NCI-H2107 treated with DMSO at 0.1 percent for 48 hours (cell line): Measurements from ENCODE around the gene PRR5.
A peak's percentile ranks its signal among the peaks of the same experiment; 100 is the strongest.
"Not testable (repeated sequence)": the region's sequence is repeated elsewhere in the genome, so short reads cannot be mapped to it uniquely, and the experiment has no call there.

Experiments used
- DNase-seq: peaks from one replicate; lab custom pipeline; 2025; ENCODE audit not compliant: unreplicated experiment; lab: John Stamatoyannopoulos, UW

PRR5 gene

GRCh38 chr22:44673406-44673805, 28.6 kb upstream of the PRR5 start:
- DNase-seq = no peak

DNA sequence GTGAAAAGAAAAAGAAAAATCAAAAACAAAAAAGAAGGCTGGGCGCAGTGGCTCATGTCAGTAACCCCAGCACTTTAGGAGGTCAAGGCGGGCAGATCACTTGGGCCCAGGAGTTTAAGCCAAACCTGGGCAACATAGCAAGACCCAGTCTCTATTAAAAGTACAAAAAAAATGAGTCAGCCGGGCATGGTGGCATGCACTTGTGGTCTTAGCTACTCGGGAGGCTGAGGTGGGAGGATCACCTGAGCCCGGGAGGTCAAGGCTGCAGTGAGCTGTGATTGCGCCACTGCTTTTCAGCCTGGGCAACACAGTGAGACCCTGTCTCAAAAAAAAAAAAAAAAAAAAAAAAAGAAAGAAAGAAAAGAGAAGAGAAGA, 26.0 kb upstream of the PRR5 start:
- not testable (repeated sequence) for DNase-seq

DNA sequence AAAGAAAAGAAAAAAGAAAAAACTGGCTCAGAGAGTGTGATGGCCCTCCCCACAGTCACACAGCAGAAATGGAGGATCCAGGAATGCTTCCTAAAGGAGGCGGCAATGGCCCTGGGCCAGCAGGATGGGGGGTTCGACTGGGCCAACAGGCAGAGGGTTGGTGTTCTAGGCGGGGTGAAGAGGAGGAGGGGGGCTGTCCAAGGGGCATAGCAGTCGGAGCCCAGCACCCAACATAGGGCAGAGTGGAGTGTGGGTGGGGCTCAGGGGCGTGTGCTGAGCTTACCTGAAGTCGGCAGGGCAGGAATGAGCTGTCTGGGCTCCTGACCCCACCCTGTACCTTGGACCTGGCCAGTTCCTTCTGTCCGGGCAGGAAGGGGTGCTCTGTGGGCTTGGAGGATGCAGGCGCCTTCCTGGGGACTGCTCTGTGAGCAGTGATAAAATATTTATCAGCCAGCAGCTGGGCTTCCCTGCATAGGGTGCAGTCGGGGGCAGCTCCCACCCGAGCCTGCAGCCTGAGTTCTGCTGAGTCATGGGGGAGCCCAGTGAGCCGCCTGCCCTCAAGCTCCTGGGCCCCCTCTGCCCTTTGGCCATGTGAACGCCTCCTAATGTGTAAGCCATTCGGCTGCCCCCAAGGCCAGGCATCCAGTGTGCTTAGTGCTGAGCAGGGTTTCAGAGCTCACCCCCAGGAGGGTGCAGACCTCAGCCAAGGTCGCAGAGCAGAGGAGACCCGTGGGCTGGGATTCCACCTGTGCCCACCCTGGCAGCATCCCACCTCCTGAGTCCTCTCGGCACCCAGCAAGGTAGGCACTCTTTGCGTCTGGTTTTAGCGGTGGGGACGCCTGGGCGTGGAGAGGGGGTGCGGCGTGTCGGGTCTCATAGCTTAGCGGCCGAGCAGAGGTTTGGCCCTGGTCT, 25.3 kb upstream of the PRR5 start:
- DNase-seq = no peak

- DNase-seq = no peak
Measured at GRCh38 chr22:44677353-44677840, 24.6 kb upstream of the PRR5 start.

- peak; percentile 37 for DNase-seq
Measured at GRCh38 chr22:44677871-44678555, 24.0 kb upstream of the PRR5 start.

GRCh38 chr22:44678556-44679305, 23.3 kb upstream of the PRR5 start:
- no peak for DNase-seq

DNA sequence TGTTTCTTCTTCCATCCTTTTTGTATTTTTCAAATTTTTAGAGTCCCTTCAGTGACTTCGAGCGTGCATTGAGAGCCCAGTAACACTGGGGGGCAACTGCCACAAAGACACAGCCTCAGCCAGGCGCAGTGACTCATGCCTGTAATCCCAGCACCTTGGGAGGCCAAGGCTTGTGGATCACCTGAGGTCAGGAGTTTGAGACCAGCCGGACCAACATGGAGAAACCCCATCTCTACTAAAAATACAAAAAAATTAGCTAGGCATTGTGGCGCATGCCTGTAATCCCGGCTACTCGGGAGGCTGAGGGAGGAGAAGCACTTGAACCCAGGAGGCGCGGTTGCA, 22.7 kb upstream of the PRR5 start:
- DNase-seq = not testable (repeated sequence)

DNA sequence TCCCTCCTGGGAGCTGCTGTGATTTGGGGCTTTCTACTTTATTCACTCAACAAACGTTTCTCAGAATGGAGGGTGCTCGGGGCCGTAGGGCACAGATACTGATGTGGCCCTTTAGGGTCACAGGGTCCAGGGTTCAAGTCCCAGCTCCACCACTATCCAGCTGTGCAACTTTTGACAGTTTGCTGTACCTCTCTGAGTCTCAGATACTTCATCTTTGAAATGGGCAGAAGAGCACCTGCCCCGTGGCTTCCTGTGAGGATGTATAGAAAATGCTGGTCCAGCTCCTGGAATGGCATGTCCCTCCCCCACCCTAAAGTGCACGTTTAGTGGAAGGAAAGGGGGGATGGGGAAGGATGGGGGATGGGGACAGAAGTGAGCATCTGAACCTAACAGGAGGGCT, 21.9 kb upstream of the PRR5 start:
- DNase-seq = no peak

GRCh38 chr22:44680481-44680894, 21.5 kb upstream of the PRR5 start:
- DNase-seq = no peak

DNA sequence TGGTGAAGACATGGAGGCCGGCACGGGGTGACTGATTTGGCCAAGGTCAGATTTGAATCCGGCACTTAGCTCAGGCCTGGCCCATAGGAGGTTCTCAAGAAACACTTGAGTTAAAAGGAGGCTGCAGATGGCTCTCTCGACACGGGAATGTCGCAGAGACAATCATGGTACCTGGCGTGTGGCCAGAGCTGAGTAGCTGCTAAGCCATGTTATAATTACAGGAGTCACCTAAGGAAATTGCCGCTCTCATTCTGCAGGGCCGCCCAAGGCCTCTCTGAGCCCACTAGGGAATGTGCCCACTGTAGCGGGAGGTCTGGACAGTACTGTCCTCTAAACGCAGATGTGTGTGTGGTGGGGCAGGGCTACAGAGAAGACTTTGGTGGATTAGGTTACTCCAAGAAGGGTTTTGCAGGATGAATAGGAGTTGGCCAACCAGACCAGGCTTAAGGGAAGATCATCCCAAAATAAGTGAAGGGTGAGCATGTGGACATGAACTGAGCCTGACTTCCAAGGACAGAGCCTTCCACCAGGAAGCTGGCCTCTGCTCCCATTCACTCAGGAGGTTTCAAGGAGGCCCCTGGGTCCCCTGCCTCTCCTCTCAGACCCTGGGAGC, 19.3 kb upstream of the PRR5 start:
- no peak for DNase-seq

GRCh38 chr22:44683237-44683636, 18.8 kb upstream of the PRR5 start:
- DNase-seq = no peak

- no peak for DNase-seq
Measured at GRCh38 chr22:44683881-44684280, 18.1 kb upstream of the PRR5 start.

DNA sequence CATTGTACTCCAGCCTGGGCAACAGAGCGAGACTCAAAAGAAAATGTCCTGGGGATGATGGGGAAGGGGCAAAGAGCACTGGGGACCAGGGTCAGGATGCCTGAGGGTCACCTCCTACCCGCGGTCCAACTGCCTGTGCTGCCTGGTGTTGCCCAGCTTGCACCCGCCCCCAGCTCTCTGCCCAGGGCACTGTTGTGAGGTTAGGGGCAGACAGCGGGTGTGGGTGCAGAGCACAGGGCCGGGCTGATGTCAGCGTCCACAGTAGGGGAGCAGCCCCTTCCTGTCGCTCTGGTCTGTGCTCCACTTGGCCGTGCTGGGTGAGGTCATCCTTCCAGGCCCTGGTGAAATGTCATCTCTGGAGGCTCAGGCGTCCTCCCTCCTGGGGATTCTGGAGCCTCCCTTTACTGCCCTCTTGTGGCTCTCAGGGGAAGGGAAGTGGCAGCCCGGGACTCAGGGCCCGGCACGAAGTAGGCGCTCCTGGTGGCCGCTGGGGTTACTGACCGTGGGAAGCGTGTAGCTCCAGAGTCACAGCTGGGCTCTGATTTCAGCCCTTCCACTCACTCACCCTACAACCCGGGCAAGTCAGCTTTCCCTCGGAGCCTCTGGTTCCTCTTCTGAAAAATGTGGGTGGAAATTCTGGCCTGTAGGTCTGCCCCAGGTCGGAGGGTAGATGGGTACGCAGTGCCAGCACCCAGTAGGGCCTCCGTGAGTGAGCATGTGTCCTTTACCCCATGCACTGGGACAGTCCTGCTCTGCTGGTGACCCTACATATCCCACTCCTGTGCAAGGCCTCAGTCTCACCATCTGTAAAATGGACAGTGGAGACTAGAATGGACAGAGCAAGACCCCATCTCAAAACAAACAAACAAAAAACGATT, 17.3 kb upstream of the PRR5 start:
- peak; percentile 37 for DNase-seq

DNA sequence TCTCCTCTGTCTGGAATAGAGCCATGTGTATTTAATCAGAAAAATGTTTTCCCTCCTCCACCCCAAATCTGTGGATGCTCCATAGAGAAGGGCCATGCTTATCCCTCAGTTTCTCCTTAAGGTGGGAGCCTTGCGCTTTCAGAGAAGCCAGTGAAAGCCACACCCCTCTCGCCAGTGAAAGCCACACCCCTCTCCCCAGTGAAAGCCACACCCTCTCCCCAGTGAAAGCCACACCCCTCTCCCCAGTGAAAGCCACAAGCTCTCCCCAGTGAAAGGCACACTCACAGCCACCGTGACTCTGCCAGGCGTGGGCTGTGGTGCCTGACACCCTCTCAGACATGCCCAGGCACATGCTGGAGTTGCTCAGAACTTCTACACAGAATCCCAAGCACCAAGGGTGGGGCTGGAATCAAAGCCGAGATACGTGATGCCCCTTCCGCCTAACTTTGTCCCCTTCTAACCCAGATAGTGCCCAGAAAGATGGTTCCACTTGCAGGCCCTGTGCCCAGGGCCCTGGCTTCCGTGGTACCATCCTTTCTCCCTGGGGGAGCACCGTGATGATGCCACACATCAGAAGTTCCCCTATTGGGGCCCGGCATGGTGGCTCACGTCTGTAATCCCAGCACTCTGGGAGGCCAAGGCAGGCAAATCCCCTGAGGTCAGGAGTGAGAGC, 16.5 kb upstream of the PRR5 start:
- peak; percentile 16 for DNase-seq

DNA sequence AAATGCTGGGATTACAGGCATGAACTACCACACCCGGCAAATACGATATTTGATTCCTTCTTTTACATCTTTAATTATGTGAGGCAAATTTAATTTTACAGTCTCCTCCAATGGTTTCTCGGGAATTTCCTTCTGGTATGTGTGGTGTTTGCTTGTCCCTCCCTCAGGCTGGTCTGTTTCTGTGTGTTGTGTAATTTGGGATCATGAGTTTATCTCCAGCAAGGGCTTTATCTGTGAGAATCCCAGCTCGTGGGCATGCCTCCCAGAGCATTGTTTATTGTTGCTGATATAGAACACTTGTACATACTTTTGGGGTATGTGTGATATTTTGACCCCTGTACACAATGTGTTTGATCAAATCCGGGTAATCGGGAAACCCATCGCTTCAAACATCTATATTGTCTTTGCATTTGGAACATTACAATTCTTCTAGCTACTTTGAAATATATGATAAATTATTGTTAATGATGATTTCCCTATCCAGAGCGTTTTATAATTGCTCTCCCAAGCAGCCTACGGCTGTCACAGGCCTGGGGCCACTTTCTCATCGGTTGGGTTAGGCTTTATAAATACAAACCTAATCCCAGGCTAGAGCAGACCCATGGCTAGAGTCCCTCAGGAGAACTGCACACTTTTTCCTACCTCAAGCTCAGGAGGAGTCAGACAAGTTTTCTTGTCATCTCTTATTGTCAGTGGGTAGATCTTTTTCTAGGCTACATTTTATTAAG, 15.0 kb upstream of the PRR5 start:
- no peak for DNase-seq

GRCh38 chr22:44689173-44689572, 12.8 kb upstream of the PRR5 start:
- DNase-seq = no peak

- DNase-seq = no peak
Measured at GRCh38 chr22:44689915-44690524, 12.0 kb upstream of the PRR5 start.

DNA sequence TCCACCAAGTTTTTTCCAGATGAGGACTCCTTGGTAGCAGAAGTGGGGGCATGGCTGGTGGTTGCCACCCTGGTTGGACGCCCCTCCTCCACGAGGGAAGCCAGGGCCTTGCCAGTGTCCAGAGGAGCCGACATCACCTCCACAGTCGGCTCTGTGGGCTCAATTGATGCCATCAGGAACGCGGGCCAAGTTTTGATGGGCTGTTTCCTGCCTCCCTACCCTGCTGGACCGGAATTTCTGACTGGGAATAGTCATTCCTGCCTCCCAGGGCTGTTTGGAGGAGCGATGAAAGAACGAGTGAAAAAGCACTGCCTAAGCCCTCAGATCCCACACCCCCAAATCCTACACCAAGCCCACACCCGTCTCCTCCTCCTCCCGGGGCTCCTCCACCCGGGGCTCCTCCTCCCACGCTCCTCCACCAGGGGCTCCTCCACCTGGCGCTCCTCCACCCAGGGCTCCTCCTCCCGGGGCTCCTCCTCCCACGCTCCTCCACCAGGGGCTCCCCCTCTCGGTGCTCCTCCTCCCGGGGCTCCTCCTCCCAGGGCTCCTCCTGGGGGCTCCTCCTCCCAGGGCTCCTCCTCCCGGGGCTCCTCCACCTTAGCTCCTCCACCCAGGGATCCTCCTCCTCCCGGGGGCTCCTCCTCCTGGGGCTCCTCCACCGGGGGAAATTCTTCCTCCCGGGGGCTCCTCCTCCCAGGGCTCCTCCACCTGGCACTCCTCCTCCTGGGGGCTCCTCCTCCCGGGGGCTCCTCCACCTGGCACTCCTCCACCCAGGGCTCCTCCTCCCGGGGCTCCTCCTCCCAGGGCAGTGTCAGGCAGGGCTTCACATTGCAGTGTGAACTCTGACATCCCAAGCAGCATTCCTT, 10.0 kb upstream of the PRR5 start:
- DNase-seq = no peak
